Testis (tissue), 3 donors: Measurements from ENCODE around the gene C1orf87. TPM values are rescaled to one million over a fixed set of nuclear protein-coding genes. Genes with fewer than 3 reads are reported as not detected.

Source experiments
- DNase-seq: peaks from one replicate; pipeline ENCODE4 v3.0.0-alpha.2; 2019
- H3K27ac ChIP-seq, 2 donors: fragments of 200-600 bp; sonication (generic); one replicate each; pipeline ENCODE4 v1.5.1; 2019
- H3K27me3 ChIP-seq: fragments of 200-600 bp; sonication (generic); one replicate; pipeline ENCODE4 v1.5.1; 2019
- H3K36me3 ChIP-seq: fragments of 200-600 bp; sonication (generic); one replicate; pipeline ENCODE4 v1.5.1; 2017; ENCODE audit warnings: low read depth; ENCODE audit errors: missing control alignments
- H3K4me1 ChIP-seq: fragments of 200-600 bp; sonication (generic); one replicate; pipeline ENCODE4 v1.5.1; 2019
- H3K4me3 ChIP-seq, 2 donors: fragments of 200-600 bp; sonication (generic); one replicate each; pipeline ENCODE4 v1.5.1; 2017 to 2019
- H3K9me3 ChIP-seq: fragments of 200-600 bp; sonication (generic); one replicate; pipeline ENCODE4 v1.5.1; 2017
- POLR2A ChIP-seq: fragments of 450-650 bp; IDR thresholded peaks from one replicate; pipeline ENCODE4 v1.6.1; 2017; ENCODE audit warnings: antibody characterized with exemption, mild to moderate bottlenecking, moderate library complexity
- WGBS, 2 donors: methylation state at CpG; one replicate each; pipeline ENCODE4 v1.1.5; 2018; 5-methylcytosine and 5-hydroxymethylcytosine counted together
- intact Hi-C: fragments of 100-400 bp; cut with DNase I; formaldehyde crosslinking; loops from one replicate; pipeline ENCODE4 v1.15.1; 2023; ENCODE audit warnings: low total_unique reads
- polyA plus RNA-seq: library from polyadenylated mRNA; stranded (reverse); fragments of 350-450 nt; fragmentation: Illumina TruSeq; extraction: RNeasy Lipid Tissue Mini Kit (QIAGEN cat#74804); gene quantifications from one replicate; pipeline ENCODE4 v1.2.3, GENCODE V29; 2014; ENCODE audit warnings: low read depth, low replicate concordance; ENCODE audit not compliant: insufficient read depth
- total RNA-seq, 2 donors: library from RNA; depleted of rRNA; stranded (reverse); fragments of >200 nt; gene quantifications; one replicate each; pipeline ENCODE4 v1.2.3, GENCODE V29; 2016
- TF ChIP-seq, protein P1 (sequence below), 3 experiments: fragments of 450-650 bp in 2 of 3; fragments of 200-600 bp in 1 of 3; sonication (generic) in 1 of 3; IDR thresholded peaks; one replicate each; pipeline ENCODE4 v1.5.1; 2016 to 2019; ENCODE audit warnings: antibody characterized with exemption in 3 of 3, mild to moderate bottlenecking in 2 of 3, moderate library complexity in 1 of 3

The C1orf87 gene
- total and polyA plus RNA-seq, 3 donors from 2014 or later = 6.2 to 31.5 (median 12.6) TPM

DNA sequence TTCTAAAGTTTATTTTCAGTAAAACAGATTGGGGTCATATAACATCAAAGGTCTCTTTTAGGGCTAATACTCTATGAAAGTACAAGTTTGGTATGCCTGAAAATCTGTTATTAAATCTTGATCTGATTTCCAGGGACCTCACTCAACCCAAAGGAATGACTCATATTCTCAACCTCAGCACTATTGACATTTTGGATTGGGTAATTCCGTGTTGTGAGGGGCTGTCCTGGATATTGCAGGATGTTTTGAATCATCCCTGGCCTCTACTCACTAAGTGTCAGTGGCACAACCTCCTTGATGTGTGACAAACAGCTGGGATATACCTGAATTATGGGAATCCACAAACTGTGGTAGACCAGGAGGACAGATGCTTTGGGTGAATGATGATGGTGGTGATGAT, 95.5 kb downstream of the C1orf87 start:
- Histone ChIP-seq H3K27me3 (no peaks in the 10 kb centered on the region), H3K27ac (no peak overlapping the region), H3K9me3 (no peaks in the 10 kb centered on the region), H3K4me3 (no peak overlapping the region), H3K4me1 (no peaks in the 10 kb centered on the region), H3K36me3 (no peaks in the 10 kb centered on the region)
- DNase-seq = no peak
- TF ChIP-seq POLR2A = no peak
- TF ChIP-seq, protein P1, sequence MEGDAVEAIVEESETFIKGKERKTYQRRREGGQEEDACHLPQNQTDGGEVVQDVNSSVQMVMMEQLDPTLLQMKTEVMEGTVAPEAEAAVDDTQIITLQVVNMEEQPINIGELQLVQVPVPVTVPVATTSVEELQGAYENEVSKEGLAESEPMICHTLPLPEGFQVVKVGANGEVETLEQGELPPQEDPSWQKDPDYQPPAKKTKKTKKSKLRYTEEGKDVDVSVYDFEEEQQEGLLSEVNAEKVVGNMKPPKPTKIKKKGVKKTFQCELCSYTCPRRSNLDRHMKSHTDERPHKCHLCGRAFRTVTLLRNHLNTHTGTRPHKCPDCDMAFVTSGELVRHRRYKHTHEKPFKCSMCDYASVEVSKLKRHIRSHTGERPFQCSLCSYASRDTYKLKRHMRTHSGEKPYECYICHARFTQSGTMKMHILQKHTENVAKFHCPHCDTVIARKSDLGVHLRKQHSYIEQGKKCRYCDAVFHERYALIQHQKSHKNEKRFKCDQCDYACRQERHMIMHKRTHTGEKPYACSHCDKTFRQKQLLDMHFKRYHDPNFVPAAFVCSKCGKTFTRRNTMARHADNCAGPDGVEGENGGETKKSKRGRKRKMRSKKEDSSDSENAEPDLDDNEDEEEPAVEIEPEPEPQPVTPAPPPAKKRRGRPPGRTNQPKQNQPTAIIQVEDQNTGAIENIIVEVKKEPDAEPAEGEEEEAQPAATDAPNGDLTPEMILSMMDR (IDR thresholded peaks at IDR 0.05) = no peak
- intact Hi-C loops = no loop called here
- WGBS, 2 donors = 82 to 86% methylated on average over 1 of the region's 1 CpG

DNA sequence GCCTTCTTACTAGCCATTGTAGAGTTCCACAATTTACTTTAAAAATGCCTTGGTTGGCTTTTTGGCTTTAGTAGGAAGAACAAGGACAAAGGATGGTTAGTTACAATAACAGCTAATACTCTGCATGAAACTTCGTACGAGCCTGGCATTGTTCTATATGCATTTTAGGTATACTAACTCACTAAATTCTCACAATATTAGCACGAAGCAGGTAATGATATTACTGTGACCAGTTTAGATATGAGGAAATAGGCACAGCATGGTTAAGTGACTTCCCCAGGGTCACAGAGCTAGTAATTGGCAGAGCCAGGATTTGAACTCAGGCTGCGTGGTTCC, 96.5 kb downstream of the C1orf87 start:
- Histone ChIP-seq H3K4me3 (no peak overlapping the region), H3K36me3 (no peaks in the 10 kb centered on the region), H3K4me1 (no peaks in the 10 kb centered on the region), H3K27ac (no peak overlapping the region), H3K9me3 (no peaks in the 10 kb centered on the region), H3K27me3 (no peaks in the 10 kb centered on the region)
- no peak for DNase-seq
- intact Hi-C loops = no loop called here
- TF ChIP-seq, protein P1 (IDR thresholded peaks at IDR 0.05) = peak in 1 of 3 experiments; percentile 23
- TF ChIP-seq POLR2A = no peak
- 70 to 81% methylated on average over 4 of the region's 4 CpGs for WGBS, 2 donors

DNA sequence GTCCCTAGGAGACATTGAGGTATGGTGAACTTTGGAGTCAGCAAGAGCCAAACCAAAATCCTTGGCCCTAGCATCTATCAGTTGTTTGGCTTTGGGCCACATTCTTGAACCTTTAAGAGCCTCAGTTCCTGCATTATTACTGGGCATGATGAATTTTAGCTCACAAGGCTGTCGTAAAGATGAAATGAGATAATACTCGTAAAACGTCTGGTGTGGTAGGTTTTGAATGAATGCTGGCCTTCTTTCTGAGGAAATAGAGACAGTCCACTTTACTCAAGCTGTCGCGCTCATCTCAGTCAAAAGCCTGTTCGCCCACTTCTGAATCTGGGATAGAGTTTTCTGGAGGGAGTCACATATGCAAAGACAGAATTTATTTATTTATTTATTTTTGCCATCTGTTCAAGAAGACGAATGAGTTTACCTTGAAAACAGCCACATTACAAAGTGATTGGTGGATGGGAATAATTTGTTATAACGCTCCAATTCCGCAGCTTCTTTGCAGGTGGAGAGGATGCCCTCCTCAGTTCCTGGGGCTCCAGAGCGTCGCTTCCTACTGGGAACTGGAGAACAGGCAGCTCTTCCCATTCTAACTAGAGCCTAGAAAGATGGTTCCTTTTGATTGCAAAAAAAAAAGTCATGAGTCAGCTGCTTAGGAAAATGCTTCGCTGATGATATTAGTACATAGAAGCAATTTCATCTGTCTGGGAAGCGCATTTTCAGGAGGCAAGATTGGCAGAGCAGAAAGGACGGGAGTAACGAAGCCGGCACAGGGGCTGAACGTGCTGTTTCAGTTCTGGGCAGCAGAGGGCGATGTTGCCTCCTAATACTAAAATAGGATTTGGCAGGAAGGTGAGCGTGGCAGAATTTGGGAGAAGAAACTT, 97.1 kb downstream of the C1orf87 start:
- WGBS, 2 donors = 30 to 33% methylated on average over 19 of the region's 19 CpGs
- no peaks in the 10 kb centered on the region for H3K27me3 ChIP-seq
- no peaks in the 10 kb centered on the region for H3K9me3 ChIP-seq
- no peak overlapping the region for H3K4me3 ChIP-seq
- no peaks in the 10 kb centered on the region for H3K4me1 ChIP-seq
- H3K27ac ChIP-seq = no peak overlapping the region
- peak; percentile 86 for DNase-seq
- intact Hi-C loops = no loop called here
- TF ChIP-seq, protein P1 (IDR thresholded peaks at IDR 0.05) = peak; percentile 57 to 91 (median 83)
- TF ChIP-seq POLR2A = no peak
- H3K36me3 ChIP-seq = no peaks in the 10 kb centered on the region

DNA sequence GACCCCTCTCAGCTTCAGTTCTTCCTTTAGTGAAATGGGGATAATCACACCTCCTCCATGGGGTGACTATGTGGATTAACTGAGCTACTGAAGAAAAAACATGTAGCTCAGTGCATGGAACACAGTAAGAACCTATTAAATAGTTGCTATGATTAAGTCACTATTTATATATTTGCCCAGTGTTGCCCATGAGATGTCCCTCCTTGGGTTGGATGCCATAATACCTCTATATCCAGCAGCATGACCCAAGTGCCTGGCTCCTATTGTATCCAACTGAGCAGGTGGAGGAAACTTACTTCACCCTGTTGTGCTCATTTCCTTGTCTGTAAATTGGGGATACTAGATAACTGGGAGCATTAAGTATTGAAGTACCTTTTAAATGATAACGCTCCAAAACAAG, 99.9 kb downstream of the C1orf87 start:
- intact Hi-C loops = no loop called here
- TF ChIP-seq, protein P1 (IDR thresholded peaks at IDR 0.05) = no peak
- no peak for TF ChIP-seq POLR2A

More for the DNA sequence above, 99.9 kb downstream of the C1orf87 start:
- H3K4me1 ChIP-seq = no peaks in the 10 kb centered on the region
- H3K9me3 ChIP-seq = no peaks in the 10 kb centered on the region
- no peaks in the 10 kb centered on the region for H3K27me3 ChIP-seq
- DNase-seq = no peak
- no peaks in the 10 kb centered on the region for H3K36me3 ChIP-seq
- WGBS, 2 donors = 94 to 95% methylated on average over 1 of the region's 1 CpG
- H3K4me3 ChIP-seq = no peak overlapping the region
- H3K27ac ChIP-seq = no peak overlapping the region
